Measurements from ENCODE around the gene MITF.

- no peak for TF ChIP-seq EZH2 (IDR thresholded peaks at IDR 0.05; ENCODE audit: borderline replicate concordance, low read length)
- TF ChIP-seq, protein P1, sequence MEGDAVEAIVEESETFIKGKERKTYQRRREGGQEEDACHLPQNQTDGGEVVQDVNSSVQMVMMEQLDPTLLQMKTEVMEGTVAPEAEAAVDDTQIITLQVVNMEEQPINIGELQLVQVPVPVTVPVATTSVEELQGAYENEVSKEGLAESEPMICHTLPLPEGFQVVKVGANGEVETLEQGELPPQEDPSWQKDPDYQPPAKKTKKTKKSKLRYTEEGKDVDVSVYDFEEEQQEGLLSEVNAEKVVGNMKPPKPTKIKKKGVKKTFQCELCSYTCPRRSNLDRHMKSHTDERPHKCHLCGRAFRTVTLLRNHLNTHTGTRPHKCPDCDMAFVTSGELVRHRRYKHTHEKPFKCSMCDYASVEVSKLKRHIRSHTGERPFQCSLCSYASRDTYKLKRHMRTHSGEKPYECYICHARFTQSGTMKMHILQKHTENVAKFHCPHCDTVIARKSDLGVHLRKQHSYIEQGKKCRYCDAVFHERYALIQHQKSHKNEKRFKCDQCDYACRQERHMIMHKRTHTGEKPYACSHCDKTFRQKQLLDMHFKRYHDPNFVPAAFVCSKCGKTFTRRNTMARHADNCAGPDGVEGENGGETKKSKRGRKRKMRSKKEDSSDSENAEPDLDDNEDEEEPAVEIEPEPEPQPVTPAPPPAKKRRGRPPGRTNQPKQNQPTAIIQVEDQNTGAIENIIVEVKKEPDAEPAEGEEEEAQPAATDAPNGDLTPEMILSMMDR (conservative IDR thresholded peaks at IDR 0.05 in 1 of 2, IDR thresholded peaks at IDR 0.05 in 1 of 2; ENCODE audit: extremely low read depth in 1 of 2, insufficient read depth in 1 of 2, low read depth in 1 of 2, low read length in 2 of 2), result no peak
These were observed 51.8 kb downstream of the MITF start for GRCh38 chr3:69791106-69791505.

All from mammary epithelial cell (primary cell).